Measurements from ENCODE around the gene ZFYVE27.

DNA sequence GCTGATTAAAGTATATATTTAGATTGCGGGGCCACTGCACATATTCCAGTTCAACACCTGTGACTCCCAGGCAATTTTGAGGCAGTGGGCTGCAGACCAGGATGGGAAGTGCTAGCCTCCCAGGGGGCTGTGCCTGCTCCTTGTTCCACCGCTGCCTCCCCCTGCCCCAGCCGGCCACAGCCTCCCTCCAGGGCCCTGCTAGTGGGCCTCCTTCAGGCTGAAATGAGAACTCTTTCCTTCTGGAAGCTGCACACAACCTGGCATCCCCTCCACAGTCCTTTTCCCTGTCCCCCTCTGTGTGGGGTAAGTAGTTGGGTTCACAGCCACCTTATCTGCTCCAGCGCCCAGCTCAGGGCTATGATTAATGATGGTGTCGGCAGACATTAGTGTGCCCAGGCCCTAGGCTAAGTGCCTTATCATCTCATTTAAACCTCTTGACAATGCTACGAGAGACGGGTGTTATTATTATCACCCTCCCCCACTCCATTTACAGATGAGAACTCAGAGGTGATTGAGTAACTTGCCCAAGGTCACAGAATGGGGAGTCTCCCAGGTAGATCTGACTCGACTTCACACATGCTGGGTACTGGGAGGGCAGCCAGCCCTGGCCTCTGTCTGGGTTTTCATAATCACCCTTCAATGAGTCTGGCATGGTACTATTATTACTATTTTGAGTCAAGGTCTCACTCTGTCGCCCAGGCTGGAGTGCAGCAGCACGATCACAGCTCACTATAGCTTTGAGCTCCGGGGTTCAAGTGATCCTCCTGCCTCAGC, 45.7 kb downstream of the ZFYVE27 start:
- TF ChIP-seq POLR2A (IDR thresholded peaks at IDR 0.05; ENCODE audit: low read length): no peak
- no peak for TF ChIP-seq GATA1 (IDR thresholded peaks at IDR 0.05; ENCODE audit: low read depth, low read length)
